Measurements from ENCODE around the gene SNAP25.

Gene SNAP25

GRCh38 chr20:10297684-10298240 is 79.1 kb downstream of the SNAP25 start:
- no peak for TF ChIP-seq GABPA (IDR thresholded peaks at IDR 0.05; ENCODE audit: low read depth)
- TF ChIP-seq CTCF (IDR thresholded peaks at IDR 0.05; ENCODE audit: insufficient read depth, low read length), result no peak
- no peak for TF ChIP-seq SPI1 (IDR thresholded peaks at IDR 0.05; ENCODE audit: borderline replicate concordance, low read depth)
- TF ChIP-seq POLR2AphosphoS5 (IDR thresholded peaks at IDR 0.05; ENCODE audit: low read depth), result no peak
- TF ChIP-seq REST (IDR thresholded peaks at IDR 0.05; ENCODE audit: insufficient replicate concordance, low read depth), result no peak
- H3K27ac ChIP-seq (replicated peaks), result no peak overlapping the region
- H3K4me3 ChIP-seq (replicated peaks; ENCODE audit: insufficient read depth, low read length), result no peak overlapping the region
- no peak for DNase-seq (ENCODE audit: low read depth in 1 of 2, low spot score in 1 of 2)
- H3K27me3 ChIP-seq (ENCODE audit: insufficient read depth, poor library complexity, severe bottlenecking), result peaks cover 2% of the 10 kb centered on the region

GRCh38 chr20:10300582-10301446 is 82.2 kb downstream of the SNAP25 start:
- Histone ChIP-seq H3K27me3 (ENCODE audit: insufficient read depth, poor library complexity, severe bottlenecking) (peaks cover 2% of the 10 kb centered on the region), H3K27ac (replicated peaks) (no peak overlapping the region), H3K4me3 (replicated peaks; ENCODE audit: insufficient read depth, low read length) (no peak overlapping the region)
- TF ChIP-seq REST (IDR thresholded peaks at IDR 0.05; ENCODE audit: insufficient replicate concordance, low read depth), result no peak
- no peak for TF ChIP-seq SPI1 (IDR thresholded peaks at IDR 0.05; ENCODE audit: borderline replicate concordance, low read depth)
- no peak for TF ChIP-seq GABPA (IDR thresholded peaks at IDR 0.05; ENCODE audit: low read depth)
- TF ChIP-seq POLR2AphosphoS5 (IDR thresholded peaks at IDR 0.05; ENCODE audit: low read depth), result no peak
- no peak for TF ChIP-seq CTCF (IDR thresholded peaks at IDR 0.05; ENCODE audit: insufficient read depth, low read length)
- DNase-seq (ENCODE audit: low read depth in 1 of 2, low spot score in 1 of 2), result no peak

GRCh38 chr20:10303852-10304251 is 85.2 kb downstream of the SNAP25 start:
- Histone ChIP-seq H3K27me3 (ENCODE audit: insufficient read depth, poor library complexity, severe bottlenecking) (peaks cover 2% of the 10 kb centered on the region), H3K27ac (replicated peaks) (no peak overlapping the region), H3K4me3 (replicated peaks; ENCODE audit: insufficient read depth, low read length) (no peak overlapping the region)
- no peak for DNase-seq (ENCODE audit: low read depth in 1 of 2, low spot score in 1 of 2)
- TF ChIP-seq GABPA (IDR thresholded peaks at IDR 0.05; ENCODE audit: low read depth) (no peak), POLR2AphosphoS5 (IDR thresholded peaks at IDR 0.05; ENCODE audit: low read depth) (no peak), CTCF (IDR thresholded peaks at IDR 0.05; ENCODE audit: insufficient read depth, low read length) (no peak), REST (IDR thresholded peaks at IDR 0.05; ENCODE audit: insufficient replicate concordance, low read depth) (no peak), SPI1 (IDR thresholded peaks at IDR 0.05; ENCODE audit: borderline replicate concordance, low read depth) (no peak)

All from HL-60 (cell line).